Activated CD8-positive, alpha-beta T cell treated with anti-CD3 and anti-CD28 coated beads for 36 hours (primary cell): ENCODE data around the gene SRSF4. TPM values are rescaled to one million over a fixed set of nuclear protein-coding genes. Genes with fewer than 3 reads are reported as not detected.
"Not testable (repeated sequence)": the region's sequence is repeated elsewhere in the genome, so short reads cannot be mapped to it uniquely, and the experiment has no call there.

Experiments
- ATAC-seq: fragments of 200-7000 bp; cut with Tn5 transposase; one replicate; pipeline ENCODE4 v1.10.0; 2021; ENCODE audit warnings: mild to moderate bottlenecking, moderate library complexity
- CTCF ChIA-PET: fragments of 350-600 bp; sonication (Branson Sonifier 250); formaldehyde crosslinking; loops from one replicate; lab custom pipeline; 2021; ENCODE audit warnings: antibody characterized with exemption; lab: Charles Lee
- POLR2A ChIA-PET: fragments of 350-600 bp; sonication (Branson Sonifier 250); formaldehyde crosslinking; loops from one replicate; lab custom pipeline; 2021; ENCODE audit warnings: antibody characterized with exemption; lab: Charles Lee
- DNase-seq: peaks from one replicate; pipeline ENCODE4 v3.0.0-alpha.2; 2020
- H3K27ac Mint-ChIP-seq: one replicate; pipeline ENCODE4 v1.8.0; 2021; ENCODE audit warnings: mild to moderate bottlenecking, mixed read lengths
- H3K27me3 Mint-ChIP-seq: one replicate; pipeline ENCODE4 v1.8.0; 2021; ENCODE audit warnings: mixed read lengths
- H3K36me3 Mint-ChIP-seq: one replicate; pipeline ENCODE4 v1.8.0; 2021; ENCODE audit warnings: low read depth, mixed read lengths
- H3K4me1 Mint-ChIP-seq: one replicate; pipeline ENCODE4 v1.8.0; 2021; ENCODE audit warnings: low read depth, mixed read lengths
- H3K4me3 Mint-ChIP-seq: one replicate; pipeline ENCODE4 v1.8.0; 2021; ENCODE audit warnings: mild to moderate bottlenecking, moderate library complexity, mixed read lengths
- H3K9me3 Mint-ChIP-seq: one replicate; pipeline ENCODE4 v1.8.0; 2021; ENCODE audit warnings: mixed read lengths
- intact Hi-C: fragments of 100-400 bp; cut with micrococcal nuclease; formaldehyde crosslinking; loops from one replicate; pipeline ENCODE4 v1.10.0; 2022
- total RNA-seq, 2 experiments: library from RNA; stranded (reverse); gene quantifications; one replicate each; pipeline ENCODE4 v1.2.3, GENCODE V29; 2021
- TF ChIP-seq, protein P1 (sequence below): fragments of 200-600 bp; IDR thresholded peaks from one replicate; pipeline ENCODE4 v1.8.0; 2022; ENCODE audit warnings: antibody characterized with exemption, mild to moderate bottlenecking

Gene SRSF4
- total RNA-seq, 2 experiments from 2014 or later, result 121 to 123 TPM

DNA sequence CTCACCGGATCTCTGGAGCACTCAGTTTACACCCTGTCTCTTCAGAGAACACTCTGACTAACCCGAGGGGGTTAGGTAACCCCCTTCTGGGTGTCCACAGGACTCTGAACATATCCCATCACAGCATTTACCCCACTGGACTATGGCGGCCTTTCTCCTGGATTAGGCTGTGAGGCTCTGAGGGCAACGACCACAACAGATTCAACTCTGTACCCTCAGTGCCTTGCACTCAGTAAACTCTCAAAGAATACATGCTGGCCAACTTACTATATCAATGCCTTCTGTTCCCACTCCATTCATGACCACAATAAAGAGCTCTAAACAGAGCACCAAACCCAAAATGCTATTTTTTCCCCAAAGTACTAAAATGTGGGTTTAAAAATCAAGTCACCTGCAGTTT, 43.7 kb upstream of the SRSF4 start:
- no peaks in the 10 kb centered on the region for H3K9me3 Mint-ChIP-seq
- CTCF ChIA-PET, result no interaction called here
- no peak overlapping the region for H3K27ac Mint-ChIP-seq
- H3K27me3 Mint-ChIP-seq, result no peaks in the 10 kb centered on the region
- ATAC-seq, result no peak
- peaks cover 8% of the 10 kb centered on the region for H3K36me3 Mint-ChIP-seq
- no peak for DNase-seq
- peaks cover 14% of the 10 kb centered on the region for H3K4me1 Mint-ChIP-seq
- no peak overlapping the region for H3K4me3 Mint-ChIP-seq
- TF ChIP-seq, protein P1, sequence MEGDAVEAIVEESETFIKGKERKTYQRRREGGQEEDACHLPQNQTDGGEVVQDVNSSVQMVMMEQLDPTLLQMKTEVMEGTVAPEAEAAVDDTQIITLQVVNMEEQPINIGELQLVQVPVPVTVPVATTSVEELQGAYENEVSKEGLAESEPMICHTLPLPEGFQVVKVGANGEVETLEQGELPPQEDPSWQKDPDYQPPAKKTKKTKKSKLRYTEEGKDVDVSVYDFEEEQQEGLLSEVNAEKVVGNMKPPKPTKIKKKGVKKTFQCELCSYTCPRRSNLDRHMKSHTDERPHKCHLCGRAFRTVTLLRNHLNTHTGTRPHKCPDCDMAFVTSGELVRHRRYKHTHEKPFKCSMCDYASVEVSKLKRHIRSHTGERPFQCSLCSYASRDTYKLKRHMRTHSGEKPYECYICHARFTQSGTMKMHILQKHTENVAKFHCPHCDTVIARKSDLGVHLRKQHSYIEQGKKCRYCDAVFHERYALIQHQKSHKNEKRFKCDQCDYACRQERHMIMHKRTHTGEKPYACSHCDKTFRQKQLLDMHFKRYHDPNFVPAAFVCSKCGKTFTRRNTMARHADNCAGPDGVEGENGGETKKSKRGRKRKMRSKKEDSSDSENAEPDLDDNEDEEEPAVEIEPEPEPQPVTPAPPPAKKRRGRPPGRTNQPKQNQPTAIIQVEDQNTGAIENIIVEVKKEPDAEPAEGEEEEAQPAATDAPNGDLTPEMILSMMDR, result no peak
- POLR2A ChIA-PET, result no interaction called here
- intact Hi-C loops, result no loop called here

DNA sequence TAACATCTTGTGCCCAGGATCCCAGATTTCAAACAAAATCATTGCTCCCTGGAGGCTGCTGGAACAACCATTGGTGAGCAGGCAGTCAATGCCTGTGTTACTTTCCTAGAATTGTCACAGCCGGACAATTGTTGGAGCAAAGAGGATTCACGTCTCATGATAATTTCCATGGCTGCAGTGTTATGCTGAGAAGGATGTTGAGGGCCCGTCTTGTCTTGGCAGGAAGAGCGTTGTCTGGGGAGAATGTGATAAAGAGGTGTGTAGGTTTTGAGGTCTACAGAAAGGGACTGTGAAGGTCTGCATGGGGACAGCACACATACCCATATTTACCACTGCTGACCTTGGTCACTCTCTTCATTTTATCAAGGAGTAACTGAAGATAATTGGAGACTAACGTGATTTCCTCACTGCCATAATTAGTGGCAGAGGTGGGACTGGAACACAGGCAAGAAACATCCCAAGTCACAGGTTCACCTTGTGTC, 42.7 kb upstream of the SRSF4 start:
- Mint-ChIP-seq H3K4me1 (peaks cover 8% of the 10 kb centered on the region), H3K9me3 (no peaks in the 10 kb centered on the region), H3K4me3 (no peak overlapping the region), H3K36me3 (peaks cover 9% of the 10 kb centered on the region), H3K27me3 (no peaks in the 10 kb centered on the region), H3K27ac (no peak overlapping the region)
- TF ChIP-seq, protein P1, result no peak
- ChIA-PET CTCF (interaction anchor here (0.6 to 1.2 kb wide), 2 partner anchors 22 to 1111 kb away, joined by 3 to 4 read pairs; no protein-coding TSS in a partner anchor), POLR2A (no interaction called here)
- intact Hi-C loops, result no loop called here
- no peak for ATAC-seq
- no peak for DNase-seq

DNA sequence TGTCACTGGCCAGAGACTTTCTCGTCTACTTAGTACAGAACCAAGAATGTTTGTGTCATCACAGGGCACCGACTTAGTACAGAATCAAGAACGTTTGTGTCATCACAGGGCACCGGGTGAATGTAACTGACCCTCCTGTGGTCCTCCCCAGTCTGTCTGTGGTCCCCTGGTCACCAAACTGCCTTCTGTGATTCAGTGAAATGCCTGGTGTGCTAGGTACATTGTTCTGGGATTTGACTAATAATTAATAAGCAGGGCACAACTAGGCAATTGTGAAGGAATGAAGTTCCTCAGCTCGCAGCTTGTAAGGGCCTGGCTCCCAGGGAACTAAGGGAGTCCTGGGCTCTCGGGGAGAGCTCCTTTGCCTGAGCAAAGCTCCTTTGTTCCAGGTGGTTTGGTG, 41.8 kb upstream of the SRSF4 start:
- TF ChIP-seq, protein P1, result no peak
- intact Hi-C loops, result no loop called here
- ATAC-seq, result no peak

DNA sequence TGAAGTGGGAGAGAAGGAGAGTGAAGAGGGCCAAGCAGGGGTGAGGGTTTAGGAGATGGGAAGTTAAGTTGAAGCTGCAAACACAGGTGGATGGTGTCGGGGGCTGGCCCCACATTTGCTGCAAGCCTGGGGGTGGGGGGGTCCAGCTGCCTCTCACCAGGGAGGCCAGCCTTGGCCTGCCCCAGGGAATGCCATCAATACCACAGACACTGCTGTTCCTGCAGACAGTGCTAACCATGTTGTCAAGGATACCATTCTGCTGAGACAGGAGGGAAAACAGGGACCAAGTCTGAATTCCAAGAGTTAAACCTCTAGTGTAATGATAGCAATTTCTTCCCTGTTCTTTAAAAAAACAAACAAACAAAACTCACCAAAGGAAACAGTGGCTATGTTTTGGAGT, 41.0 kb upstream of the SRSF4 start:
- ATAC-seq, result no peak
- H3K9me3 Mint-ChIP-seq, result no peaks in the 10 kb centered on the region
- no peaks in the 10 kb centered on the region for H3K27me3 Mint-ChIP-seq
- peaks cover 9% of the 10 kb centered on the region for H3K36me3 Mint-ChIP-seq
- TF ChIP-seq, protein P1, result no peak
- H3K4me3 Mint-ChIP-seq, result no peak overlapping the region
- DNase-seq, result no peak
- intact Hi-C loops, result no loop called here
- POLR2A ChIA-PET, result interaction anchor here (1.9 kb wide), 1 partner anchor 8 kb away, joined by 7 read pairs; the partner anchor contains the start of gene MECR
- CTCF ChIA-PET, result no interaction called here
- peaks cover 10% of the 10 kb centered on the region for H3K4me1 Mint-ChIP-seq
- no peak overlapping the region for H3K27ac Mint-ChIP-seq

More for the DNA sequence above, 41.8 kb upstream of the SRSF4 start:
- no peak overlapping the region for H3K4me3 Mint-ChIP-seq
- no peak for DNase-seq
- H3K4me1 Mint-ChIP-seq, result peaks cover 3% of the 10 kb centered on the region
- ChIA-PET CTCF (interaction anchor here (1.2 kb wide), 1 partner anchor 21 kb away, joined by 4 read pairs; no protein-coding TSS in a partner anchor), POLR2A (no interaction called here)
- no peaks in the 10 kb centered on the region for H3K27me3 Mint-ChIP-seq
- peaks cover 9% of the 10 kb centered on the region for H3K36me3 Mint-ChIP-seq
- no peaks in the 10 kb centered on the region for H3K9me3 Mint-ChIP-seq
- no peak overlapping the region for H3K27ac Mint-ChIP-seq

DNA sequence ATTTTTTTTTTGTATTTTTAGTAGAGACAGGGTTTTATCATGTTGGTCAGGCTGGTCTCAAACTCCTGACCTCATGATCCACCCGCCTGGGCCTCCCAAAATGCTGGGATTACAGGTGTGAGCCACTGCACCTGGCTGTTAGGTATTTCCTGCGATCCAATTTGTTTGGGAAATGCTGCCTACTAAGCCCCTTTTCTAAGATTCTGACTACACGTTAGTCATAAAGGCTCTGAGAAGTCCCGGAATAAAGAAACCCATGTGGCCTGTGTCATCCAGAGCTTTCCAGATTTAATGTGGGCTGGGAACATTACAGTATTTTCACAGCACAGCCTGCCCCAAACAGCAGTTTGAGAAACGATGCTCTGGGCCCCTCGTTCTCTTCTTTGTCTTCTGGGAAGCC, 40.6 kb upstream of the SRSF4 start:
- H3K4me3 Mint-ChIP-seq, H3K36me3 Mint-ChIP-seq, H3K27me3 Mint-ChIP-seq, DNase-seq, H3K9me3 Mint-ChIP-seq, H3K27ac Mint-ChIP-seq, ATAC-seq, intact Hi-C loops: not testable (repeated sequence)
- ChIA-PET CTCF (interaction anchor here (1.0 kb wide), 1 partner anchor 345 kb away, joined by 3 read pairs; no protein-coding TSS in a partner anchor), POLR2A (interaction anchor here (1.9 kb wide), 1 partner anchor 8 kb away, joined by 7 read pairs; the partner anchor contains the start of gene MECR)
- peaks cover 12% of the 10 kb centered on the region for H3K4me1 Mint-ChIP-seq
